Lower lobe of right lung (tissue), 2 donors: Measurements from ENCODE around the gene AGAP6. TPM values are rescaled to one million over a fixed set of nuclear protein-coding genes. Genes with fewer than 3 reads are reported as not detected.
"Not testable (repeated sequence)": the region's sequence is repeated elsewhere in the genome, so short reads cannot be mapped to it uniquely, and the experiment has no call there.

Experiments used
- ATAC-seq, 2 donors: fragments of 200-7000 bp; cut with Tn5 transposase; one replicate each; pipeline ENCODE4 v1.9.1; 2020 to 2022; ENCODE audit warnings: mild to moderate bottlenecking in 2 of 2, moderate library complexity in 2 of 2
- DNase-seq: peaks from one replicate; pipeline ENCODE4 v3.0.0-alpha.2; 2020
- H3K27ac ChIP-seq: fragments of 200-600 bp; one replicate; pipeline ENCODE4 v1.8.0; 2022
- H3K27me3 ChIP-seq: fragments of 200-600 bp; one replicate; pipeline ENCODE4 v1.8.0; 2022; ENCODE audit warnings: low read depth
- H3K36me3 ChIP-seq: fragments of 200-600 bp; one replicate; pipeline ENCODE4 v1.8.0; 2022; ENCODE audit warnings: mild to moderate bottlenecking
- H3K4me1 ChIP-seq: fragments of 200-600 bp; one replicate; pipeline ENCODE4 v1.8.0; 2022
- H3K4me3 ChIP-seq: fragments of 200-600 bp; one replicate; pipeline ENCODE4 v1.8.0; 2022; ENCODE audit warnings: mild to moderate bottlenecking
- H3K9me3 ChIP-seq: fragments of 200-600 bp; one replicate; pipeline ENCODE4 v1.8.0; 2022
- intact Hi-C: fragments of 100-400 bp; cut with DNase I; formaldehyde crosslinking; loops from one replicate; pipeline ENCODE4 v1.11.0; 2022
- total RNA-seq: library from RNA; stranded (reverse); fragmentation: NEBNext Ultra II Directional; extraction: Animal tissue kit (Norgen Biotek cat#: 25700); gene quantifications from one replicate; pipeline ENCODE4 v1.2.1, GENCODE V29; 2021
- donor health status: DM: no; HTN: yes; CAD: no; lungs with severe emphysema.

AGAP6 gene
- total RNA-seq, 1 donor from 2014 or later: 12.5 TPM

DNA sequence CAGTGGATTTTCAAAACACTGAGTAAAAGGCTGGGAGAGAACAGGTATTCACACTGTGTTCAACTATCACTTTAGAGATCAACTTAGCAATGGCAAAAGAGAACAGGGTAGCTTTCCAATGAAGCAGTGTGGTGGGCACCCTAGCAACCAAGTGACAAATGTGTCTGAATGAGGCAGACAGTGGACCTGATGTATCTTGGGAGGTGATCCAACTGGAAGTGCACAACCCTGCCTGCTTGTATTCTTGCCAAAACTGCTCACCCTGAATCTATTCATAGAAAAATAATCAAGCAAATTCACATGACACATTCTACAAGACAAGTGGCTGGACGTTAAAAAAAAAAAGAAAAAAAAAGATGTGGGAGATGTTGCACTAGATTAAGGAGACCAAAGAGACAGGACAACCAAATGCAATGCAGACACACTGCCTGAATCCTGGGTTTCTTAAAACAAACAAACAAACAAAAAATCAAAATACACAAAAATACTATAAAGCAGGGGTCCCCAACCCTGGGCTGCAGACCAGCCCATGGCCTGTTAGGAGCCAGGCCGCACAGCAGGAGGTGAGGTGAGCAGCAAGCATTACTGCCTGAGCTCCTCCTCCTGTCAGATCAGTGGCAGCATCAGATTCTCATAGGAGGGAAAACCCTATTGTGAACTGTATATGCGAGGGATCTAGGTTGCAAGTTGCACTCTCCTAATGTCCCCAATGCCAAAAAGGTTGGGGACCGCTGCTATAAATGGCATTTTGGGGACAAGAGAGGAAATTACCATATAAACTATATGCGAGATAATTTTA lies 67.5 kb downstream of the AGAP6 start:
- intact Hi-C loops, DNase-seq, H3K27me3 ChIP-seq, H3K4me3 ChIP-seq, H3K36me3 ChIP-seq, H3K9me3 ChIP-seq, H3K27ac ChIP-seq, ATAC-seq: not testable (repeated sequence)
- peaks cover 12% of the 10 kb centered on the region for H3K4me1 ChIP-seq

DNA sequence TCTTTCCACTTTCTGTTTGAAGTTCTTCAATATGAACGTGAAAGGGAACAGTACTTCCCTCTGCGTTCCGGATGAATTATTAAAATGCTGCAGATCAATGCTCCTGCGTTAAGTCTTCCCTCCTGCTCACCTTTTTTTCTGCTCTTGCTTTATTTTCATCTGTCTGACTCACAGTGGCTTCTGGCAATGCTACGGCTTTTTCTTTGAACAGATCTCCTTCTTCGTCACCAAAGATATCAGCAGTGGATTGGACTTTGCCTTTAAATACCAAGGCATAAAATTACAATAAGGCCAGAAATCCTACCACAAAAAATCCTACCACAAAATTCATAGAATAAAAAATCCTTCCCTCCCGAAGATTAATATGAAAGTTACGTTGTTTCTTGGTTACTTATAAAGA lies 68.4 kb downstream of the AGAP6 start:
- H3K9me3 ChIP-seq, DNase-seq, intact Hi-C loops, ATAC-seq, H3K36me3 ChIP-seq, H3K27me3 ChIP-seq, H3K27ac ChIP-seq, H3K4me3 ChIP-seq: not testable (repeated sequence)
- H3K4me1 ChIP-seq: peaks cover 11% of the 10 kb centered on the region

DNA sequence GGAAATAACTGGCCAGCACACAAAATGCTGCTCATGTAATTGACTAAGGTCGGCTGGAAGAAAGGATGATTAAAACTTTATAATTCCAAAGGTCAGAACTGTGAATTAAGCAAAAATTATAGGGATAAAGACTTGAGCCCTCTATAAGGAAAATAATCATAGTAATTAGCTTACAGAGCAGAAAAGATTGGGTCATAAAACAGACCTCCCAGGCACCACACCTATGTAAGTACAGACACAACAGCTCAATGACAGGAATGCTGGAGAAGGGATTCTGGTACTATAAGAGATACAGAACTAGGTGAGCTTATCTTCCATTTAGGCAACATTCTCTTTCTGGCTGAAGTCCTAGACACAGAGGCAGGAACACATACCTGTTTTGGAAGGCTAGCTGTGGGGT lies 70.5 kb downstream of the AGAP6 start:
- H3K36me3 ChIP-seq, DNase-seq, ATAC-seq, intact Hi-C loops, H3K4me3 ChIP-seq, H3K27me3 ChIP-seq, H3K9me3 ChIP-seq, H3K4me1 ChIP-seq, H3K27ac ChIP-seq: not testable (repeated sequence)

DNA sequence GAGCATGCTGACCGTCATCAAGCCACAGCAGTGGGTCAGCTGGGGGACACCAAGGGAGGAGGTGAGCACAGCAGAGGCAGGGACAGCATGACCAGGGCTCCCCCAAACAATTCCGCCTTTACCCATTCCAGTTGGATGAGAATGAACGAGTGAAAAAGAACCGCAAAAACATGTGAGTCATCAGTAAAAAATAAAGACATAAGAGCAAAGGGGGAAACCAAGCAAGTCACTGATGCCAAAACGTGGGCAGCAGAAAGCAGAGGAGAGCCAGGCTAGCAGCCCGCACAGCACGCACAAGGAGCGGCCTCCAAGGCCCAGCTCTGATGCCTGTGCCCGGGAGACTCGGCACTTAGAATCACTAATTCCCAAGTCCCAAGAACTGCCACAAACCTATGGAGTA lies 71.7 kb downstream of the AGAP6 start:
- H3K9me3 ChIP-seq, DNase-seq, H3K36me3 ChIP-seq, intact Hi-C loops, ATAC-seq, H3K4me3 ChIP-seq, H3K27ac ChIP-seq, H3K4me1 ChIP-seq, H3K27me3 ChIP-seq: not testable (repeated sequence)

Other genes with a start within 250 kb of the AGAP6 start
- gene OGDHL, start 226.1 kb upstream of the AGAP6 start, total RNA-seq: 0.30 TPM
- 24.2 TPM for gene PARG, start 46.4 kb upstream of the AGAP6 start, total RNA-seq
- 11.7 TPM for gene TIMM23B, start 46.4 kb upstream of the AGAP6 start, total RNA-seq
- 59.6 TPM for gene WASHC2A, start 79.5 kb downstream of the AGAP6 start, total RNA-seq